HG03103 (cell line): ENCODE results near the gene OPN4.
A peak's percentile ranks its signal among the peaks of the same experiment; 100 is the strongest.

ENCODE experiments used
- ATAC-seq: cut with Tn5 transposase; IDR thresholded peaks from one replicate; pipeline ENCODE4 v1.9.1; 2021; ENCODE audit warnings: low read depth; ENCODE audit not compliant: unreplicated experiment

The OPN4 gene

DNA sequence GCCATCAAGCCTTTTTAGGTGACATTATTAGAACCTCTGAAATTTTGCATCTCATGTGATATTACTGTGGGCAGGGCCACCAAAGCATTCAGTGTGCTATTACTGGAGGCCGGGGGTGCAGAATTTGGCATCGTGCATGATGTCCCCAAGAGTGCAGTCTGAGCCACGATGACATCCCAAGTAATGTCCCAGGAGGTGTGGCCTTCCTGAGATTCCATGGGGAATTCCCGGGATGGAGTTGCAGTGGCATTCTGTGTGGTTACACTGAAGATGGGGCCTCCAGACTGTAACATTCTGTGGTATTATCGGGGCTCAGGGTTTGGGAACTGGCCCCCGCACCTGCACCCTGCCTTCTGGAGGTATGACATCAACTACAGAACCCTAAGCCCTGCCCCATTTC, 23.0 kb downstream of the OPN4 start:
- no peak for ATAC-seq

DNA sequence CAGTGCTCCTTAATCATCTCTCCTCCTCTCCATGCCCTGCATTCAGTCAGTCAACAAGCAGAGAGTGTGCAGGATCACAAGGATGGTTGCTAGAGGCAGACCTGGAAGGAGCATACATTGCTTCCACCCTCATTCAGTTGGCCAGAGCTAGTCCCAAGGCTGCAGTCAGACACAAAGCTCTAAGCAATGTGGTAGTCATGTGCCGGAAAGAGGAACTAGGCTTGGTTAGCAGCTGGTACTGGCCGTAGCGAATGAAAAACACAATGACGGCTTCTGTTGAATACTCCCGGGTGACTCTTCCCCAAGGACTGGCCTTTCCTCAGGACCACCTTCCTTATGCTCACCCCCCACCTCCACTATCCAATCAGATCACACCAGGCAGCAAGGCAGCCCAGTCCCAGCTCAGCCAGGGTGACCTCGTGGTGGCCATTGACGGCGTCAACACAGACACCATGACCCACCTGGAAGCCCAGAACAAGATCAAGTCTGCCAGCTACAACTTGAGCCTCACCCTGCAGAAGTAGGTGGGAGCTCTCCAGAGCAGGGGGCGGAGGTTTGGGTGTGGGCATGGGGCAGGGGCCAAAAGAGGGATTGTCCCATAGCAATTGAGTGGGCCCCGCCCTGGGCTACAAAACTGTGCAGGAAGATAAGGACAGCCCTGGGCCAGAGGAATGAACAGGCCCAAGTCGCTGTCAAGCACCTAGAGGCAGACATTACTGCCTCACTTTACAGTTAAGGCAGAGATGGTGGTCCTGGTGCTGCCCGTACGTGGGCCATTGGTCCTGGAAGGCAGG, 24.8 kb downstream of the OPN4 start:
- peak; percentile 55 for ATAC-seq

DNA sequence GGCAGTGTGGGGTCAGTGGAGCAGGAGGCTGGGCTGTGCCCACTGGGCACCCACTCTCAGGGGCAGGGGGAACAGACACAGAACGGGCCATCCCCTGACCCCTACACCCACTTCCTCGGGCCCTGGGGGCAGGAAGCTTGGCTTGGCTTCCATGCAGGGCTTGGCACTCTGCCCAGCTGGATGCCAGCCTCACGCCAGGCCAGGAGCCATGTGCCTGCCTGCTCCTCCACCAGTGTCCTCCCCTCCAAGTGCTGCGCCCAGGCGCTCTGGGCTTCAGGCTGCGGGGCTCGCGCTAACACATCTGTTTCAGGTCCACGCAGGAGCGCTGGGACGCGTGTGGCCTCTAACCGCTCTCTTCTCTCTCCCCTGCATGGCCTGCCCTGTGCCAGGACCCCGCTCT, 26.7 kb downstream of the OPN4 start:
- no peak for ATAC-seq

DNA sequence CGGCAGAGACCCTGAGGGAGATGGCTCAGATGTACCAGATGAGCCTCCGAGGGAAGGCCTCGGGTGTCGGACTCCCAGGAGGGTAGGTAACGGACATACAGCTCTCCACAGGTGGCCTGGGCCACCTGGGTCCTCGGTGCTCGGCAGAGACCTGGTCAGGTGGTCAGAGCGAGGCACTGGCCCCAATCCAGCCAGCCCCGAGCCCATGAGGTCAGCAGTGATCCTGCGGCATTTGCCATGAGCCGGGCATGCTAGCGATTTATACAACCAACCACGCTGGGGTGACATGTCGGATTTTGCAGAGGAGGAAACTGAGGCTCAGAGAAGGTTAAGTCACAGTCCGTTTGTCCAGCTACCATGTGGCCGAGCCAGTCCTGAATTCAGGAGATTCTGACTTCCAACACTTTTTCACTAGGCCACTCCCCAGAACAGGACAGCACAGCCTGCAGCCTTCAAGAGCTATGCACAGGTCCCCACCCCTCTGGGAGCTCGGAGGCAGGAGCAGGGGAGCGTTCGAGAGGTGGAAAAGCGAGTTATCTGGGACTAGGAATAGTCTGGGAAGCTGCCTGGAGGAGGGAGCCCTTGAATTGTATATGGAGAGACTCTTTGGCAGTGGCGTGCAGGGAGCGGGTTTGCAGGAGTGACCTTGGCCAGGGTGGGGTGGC, 27.5 kb downstream of the OPN4 start:
- ATAC-seq, result no peak

DNA sequence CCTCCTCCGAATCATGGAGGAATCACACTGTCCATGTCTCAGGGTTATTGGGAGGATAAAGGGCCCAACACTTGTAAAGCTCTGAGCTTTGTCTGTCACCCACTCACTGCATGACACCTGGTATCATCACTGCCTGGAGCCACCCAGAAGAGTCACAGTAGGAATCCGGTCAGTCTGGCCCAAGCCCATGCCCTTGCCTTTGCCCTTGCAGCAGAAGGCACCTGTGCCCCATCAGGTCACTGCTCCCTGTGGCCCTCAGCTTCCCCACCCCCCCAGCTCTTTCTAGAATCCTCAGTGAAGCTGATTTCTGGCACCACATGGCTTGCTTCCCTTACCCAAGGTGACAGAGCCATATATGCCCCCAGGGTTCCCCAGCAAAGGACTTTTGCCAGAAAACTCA, 28.3 kb downstream of the OPN4 start:
- no peak for ATAC-seq

DNA sequence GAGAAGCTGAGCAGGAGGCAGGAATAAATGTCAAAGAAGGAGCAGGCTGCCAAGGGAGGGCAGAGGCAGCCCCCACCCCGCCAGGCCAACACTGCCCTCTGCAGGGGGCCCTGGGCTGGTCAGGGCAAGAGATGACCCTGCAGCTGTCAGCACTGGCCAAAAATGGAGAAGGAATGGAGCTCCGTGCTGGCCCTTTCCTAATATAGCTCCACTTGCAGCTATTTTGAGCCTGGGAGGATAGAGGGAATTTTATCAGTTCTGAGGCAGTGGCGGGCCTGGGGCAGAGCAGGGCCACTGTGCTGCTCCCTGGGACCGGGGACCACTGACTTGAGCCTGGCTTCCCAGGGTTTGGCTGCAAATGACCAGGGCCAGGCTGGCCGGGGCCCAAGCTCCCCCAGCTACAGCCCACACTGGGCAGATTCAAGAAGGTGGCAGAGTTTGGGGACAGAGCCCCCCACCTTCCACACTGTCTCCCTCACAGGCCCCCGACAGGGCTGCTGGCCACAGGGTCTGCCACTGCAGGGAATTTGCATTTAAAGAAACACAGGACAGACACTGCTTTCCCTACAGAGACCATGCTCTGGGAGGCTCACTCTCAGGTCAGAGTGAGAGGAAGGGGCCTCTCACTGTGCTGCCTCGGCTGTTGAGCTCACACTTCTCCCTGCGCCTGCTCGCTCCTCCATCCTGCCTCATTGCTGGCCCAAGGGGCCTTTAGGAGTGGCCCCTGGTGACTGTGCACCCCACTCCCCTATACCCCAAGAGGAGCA, 30.2 kb downstream of the OPN4 start:
- ATAC-seq, result no peak

DNA sequence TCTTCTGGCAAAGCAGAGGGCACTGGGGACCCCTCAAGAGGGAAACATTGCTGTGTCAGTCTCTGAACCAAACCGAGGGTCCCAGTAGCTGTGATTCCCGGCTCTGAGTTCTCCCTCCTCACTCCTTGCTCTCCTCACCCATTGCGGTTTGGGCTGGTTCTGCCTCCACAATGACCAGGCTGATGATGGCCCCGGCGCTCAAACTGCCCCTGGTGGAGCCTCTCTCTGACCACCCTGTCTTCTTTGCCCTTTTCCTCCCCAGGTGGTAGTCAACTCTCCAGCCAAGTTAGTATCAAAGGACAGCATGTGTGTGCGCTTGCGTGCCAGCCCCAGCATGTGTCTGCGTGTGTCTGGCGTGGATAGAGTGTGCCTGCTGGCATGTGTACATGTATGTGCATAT, 31.1 kb downstream of the OPN4 start:
- no peak for ATAC-seq

DNA sequence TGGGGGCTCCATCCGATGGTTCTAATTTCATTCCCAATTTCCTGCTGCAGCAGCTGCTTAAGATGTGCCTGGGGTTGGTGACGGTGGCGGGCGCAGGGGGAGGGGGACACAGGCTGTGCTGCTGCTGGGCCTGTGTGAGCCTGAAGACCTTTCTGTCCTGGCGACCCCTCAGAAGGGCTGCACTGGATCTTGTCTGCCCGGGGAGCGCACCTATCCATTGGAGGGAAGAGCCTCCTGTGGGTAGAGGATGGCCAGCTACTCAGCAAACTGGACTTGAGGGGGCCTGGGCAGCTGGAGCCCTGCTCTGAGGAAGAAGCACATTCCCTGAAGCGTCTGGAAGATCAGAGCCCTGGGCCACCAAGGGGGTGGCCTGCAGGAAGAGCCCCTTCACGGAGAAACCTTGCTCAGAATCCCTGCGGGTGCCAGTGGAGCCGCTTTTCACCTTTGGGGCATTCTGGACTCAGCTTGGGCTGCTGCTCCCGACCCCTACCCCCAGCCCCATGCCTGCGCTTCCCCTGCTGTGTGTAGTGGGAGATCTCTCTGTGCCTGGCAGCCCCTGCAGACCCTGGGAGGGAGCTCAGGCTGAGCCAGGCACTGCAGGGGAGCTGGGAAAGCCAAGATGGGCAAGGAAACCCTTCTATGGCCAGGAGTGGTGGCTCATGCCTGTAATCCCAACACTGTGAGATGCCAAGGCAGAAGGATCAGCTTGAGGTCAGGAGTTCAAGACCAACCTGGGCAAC, 31.7 kb downstream of the OPN4 start:
- no peak for ATAC-seq

DNA sequence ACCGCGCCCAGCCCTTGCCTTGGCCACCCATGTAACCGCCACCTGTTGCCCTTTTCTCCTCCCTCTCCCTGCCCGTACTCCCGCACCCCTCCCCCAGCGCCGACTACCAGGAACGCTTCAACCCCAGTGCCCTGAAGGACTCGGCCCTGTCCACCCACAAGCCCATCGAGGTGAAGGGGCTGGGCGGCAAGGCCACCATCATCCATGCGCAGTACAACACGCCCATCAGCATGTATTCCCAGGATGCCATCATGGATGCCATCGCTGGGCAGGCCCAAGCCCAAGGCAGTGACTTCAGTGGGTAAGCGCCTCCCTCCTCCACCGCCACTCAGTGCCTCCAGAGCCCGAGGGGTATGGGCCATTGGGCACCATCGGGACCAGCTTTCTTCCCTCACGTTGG, 32.6 kb downstream of the OPN4 start:
- ATAC-seq, result no peak

DNA sequence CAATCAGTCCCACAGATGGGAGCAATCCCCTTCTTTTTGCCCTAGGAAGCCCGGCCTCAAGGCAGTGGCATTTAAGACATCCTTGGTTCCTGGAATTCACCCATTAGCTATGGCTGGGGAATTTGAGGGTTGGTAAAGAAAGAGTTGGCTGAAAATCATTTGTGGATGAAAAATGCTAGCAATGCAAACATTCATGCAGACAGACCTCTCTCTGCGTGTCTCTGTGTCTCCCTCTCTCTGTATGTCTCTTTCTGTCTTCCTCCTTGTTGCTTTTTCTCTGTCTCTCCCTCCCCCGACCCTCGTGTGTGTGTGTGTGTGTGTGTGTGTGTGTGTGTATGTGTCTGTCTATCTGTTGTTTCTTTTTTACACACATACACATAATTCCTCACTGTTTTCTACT, 33.4 kb downstream of the OPN4 start:
- no peak for ATAC-seq

DNA sequence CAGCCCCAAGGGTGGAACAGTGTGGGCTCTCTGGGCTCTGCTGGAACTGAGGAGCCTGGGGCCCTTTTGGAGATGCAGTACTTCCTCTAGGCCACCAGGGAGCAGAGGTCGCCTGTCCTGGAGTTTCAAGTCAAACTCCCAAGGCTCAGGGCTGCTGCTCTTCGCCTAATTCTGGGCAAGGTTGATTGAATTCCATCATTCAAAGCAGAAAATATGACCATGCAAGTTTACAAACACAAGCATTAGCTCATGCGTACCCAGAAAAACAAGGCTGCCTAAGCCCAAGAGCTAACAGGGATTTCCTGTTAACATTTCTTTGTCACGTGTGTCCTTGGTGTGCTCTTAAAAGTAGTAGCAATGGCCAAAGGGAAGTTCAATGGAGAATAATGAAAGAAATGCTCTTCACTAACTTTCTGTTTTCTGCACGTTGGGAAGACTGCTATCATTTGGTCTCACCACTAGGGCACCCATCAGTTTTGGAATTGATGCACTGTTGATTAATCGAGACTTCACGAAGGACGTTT, 34.1 kb downstream of the OPN4 start:
- peak; percentile 81 for ATAC-seq

DNA sequence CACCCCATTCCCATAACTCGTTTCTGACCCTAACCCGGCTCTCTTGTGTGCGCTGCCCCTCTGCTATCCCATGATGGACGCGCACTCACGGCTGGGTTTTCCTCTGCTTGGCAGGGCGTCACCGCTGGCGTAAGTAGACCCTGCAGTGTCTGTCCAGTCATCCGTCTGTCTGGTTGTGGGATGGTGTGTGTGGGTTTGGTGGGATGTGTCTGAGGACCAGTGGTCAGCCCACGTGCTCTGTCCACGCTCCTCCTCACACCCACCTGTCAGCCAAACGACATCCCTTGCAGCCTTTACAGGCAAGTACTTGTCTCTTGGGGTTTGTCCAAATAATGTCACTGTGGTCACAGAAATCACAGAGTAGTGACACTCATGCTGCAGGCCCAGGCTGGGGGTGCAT, 34.8 kb downstream of the OPN4 start:
- ATAC-seq, result no peak

DNA sequence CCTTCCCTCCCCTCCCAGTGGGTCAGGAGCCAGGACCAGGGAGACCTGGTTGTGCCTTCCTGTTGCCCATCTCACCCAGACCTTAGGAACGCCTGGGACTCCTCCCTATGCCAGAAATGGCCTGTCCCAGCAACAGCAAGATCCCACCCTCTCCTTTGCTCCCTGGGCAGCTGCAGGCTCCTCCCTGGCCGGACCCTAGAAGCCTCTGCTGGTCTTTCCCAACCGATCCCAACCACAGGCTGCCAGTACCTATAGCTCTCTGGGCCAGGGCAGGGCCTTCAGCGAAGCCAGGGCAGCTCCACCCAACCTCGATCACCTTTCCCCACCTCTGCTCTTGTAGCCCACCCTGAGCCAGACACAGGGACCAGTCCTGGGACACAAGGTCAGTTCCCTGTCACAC, 35.9 kb downstream of the OPN4 start:
- no peak for ATAC-seq

DNA sequence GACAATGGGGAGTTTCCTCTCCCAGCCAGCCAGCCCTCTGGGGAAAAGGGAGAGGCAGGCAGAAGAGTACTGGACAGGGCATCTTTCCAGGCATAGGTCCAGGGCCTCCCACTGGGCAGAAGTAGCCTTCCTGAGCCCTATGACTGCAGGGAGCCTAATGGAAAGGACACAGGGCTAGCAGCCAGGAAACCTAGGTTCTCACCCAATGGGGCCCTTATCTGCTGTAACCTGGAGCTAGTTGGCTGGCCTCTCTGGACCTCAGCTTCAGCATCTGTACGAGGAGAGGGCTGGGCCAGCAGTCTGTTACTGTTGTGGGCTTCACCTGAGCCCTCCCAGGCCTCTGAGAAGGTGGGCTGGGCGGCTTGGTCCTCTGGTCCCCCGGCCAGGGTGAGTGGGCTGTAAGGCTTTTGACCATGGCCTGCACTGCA, 36.3 kb downstream of the OPN4 start:
- ATAC-seq, result no peak

DNA sequence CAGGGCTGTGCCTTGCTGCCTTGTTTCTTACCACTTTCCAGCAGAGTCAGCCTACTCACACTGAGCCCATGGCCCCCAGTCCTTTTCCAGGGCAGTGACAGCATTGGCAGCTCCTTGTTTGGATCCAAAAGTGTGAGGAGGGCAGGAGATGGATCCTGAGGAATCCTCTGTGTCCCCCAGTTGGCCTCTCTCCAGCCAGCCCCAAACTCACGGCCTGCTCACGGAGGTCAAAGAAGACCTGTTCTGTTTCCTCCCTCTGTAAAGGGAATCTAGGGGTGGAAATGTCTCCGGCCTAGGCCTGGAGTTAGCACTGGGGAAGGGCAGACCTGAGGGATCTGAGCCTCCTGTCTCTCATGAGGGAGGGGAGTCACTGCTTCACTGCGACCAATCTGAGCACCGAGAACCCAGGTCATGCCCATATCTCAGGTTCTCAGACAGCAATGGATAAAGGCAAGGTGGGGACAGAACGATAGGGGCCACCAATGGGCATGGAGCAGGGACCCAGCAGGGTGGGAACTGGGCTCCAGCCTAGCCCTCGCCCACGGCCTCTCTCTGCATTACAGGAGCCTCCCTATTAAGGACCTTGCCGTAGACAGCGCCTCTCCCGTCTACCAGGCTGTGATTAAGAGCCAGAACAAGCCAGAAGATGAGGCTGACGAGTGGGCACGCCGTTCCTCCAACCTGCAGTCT, 37.1 kb downstream of the OPN4 start:
- no peak for ATAC-seq

DNA sequence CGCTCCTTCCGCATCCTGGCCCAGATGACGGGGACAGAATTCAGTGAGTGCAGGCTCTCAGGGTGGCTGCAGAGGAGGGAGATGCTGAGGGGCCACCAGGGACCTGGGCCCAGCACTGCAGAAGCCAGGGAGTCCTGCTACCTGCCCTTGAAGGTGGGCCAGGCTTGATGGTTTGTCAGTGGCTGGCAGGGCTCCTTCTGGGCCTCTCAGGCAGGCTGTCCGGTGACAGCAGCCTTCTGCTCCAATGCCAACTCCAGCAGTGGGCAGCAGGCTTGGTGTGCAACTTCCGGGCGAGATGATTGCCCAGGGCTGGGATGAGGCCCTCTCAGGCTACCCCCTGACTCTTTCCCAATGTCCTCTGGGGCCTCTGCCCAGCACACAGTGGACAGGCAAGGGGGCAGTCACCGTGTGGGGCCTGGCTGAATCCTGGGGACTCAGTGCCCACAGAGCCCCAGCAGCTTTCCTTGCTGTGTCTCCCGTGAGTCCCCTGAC, 37.7 kb downstream of the OPN4 start:
- no peak for ATAC-seq

DNA sequence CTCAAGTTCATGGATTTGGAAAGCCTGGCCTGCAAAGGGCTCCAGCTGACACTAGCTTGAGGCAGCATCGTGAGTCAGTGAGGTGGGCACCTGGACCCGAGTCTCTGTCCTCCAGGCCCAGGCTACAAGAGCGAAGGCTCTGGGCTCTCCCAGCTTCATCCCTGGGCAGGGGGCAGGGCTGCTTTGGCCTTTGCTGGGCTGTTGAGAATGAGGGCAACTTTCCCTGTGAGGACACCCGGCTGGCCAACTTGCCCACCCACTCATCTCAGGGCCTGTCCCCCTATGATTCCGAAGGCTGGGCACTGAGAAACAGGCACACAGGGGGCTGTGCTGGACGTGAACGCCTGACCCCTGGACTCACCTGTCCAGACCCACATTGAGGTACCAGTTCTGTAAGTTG, 38.3 kb downstream of the OPN4 start:
- ATAC-seq, result no peak

DNA sequence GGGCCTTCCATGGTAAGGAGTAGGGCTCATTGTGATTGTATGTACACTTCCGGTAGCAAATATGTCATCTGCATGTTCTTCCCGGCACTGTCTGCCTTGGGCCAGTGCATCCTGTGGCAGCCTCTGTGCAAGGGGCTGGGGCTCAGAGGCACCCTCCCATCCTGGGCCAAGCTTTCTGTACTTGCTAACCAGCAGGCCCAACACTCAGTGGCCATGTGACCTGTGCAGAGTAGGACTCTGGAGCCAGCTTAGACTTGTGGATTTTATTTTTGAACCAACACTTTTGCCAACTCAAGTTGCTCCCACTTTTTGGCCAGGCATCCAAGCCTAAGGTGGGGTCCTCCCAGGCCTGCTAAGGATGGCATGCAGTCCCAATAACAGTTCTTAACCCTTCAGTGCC, 38.9 kb downstream of the OPN4 start:
- no peak for ATAC-seq

DNA sequence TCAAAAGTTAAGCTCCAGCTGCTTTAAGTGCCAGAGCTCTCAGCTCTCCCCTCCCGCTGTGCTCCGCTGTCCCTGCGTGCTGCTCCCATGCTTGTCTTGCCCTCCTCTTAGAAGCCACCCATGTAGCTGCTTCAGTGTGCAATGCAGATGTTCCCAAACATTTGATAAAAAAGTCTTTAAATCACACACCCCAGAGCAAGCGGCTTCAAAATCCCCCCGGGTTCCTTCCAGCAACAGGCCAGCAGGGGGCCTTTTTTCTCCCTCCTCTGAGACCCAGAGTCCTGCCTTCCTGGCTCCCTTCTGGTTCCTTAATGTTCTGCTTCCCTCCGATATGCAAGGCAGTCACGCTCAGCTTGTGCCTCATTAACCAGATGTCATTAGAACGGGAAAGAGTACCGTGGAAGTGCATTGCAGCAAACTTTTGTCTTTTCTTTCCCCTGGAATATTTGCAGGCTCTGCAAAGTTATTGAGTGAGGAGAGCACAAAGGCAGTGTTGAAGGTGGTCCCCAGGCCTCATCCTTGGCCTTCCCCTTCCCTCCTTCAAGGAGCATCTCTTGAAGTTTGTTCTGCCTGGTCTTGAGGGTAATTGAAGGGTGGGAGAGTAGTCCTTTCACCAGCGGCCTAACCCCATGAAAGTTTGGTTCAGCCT, 39.5 kb downstream of the OPN4 start:
- no peak for ATAC-seq
